Kidney epithelial cell (primary cell): ENCODE measurements around the gene EIF2B2. TPM values are rescaled to one million over a fixed set of nuclear protein-coding genes. Genes with fewer than 3 reads are reported as not detected.

ENCODE experiments used
- DNase-seq: peaks from one replicate; pipeline ENCODE4 v3.0.0-alpha.2; 2010; ENCODE audit warnings: low read depth
- H3K27me3 ChIP-seq: 2 replicates; pipeline ENCODE4 v1.6.0; 2011; ENCODE audit warnings: low read length; ENCODE audit not compliant: control insufficient read depth, insufficient read depth
- H3K36me3 ChIP-seq: 2 replicates; pipeline ENCODE4 v1.5.1; 2011; ENCODE audit warnings: low read length; ENCODE audit not compliant: control insufficient read depth, insufficient read depth
- H3K4me3 ChIP-seq: 2 replicates; pipeline ENCODE4 v1.5.1; 2011; ENCODE audit warnings: low read depth, mild to moderate bottlenecking, control low read depth, low read length
- CTCF ChIP-seq: IDR thresholded peaks from 2 replicates; pipeline ENCODE4 v1.5.1; 2011; ENCODE audit warnings: mild to moderate bottlenecking, moderate library complexity, low read length, control low read depth, inconsistent platforms; ENCODE audit not compliant: insufficient read depth, poor library complexity, severe bottlenecking
- total RNA-seq: library from RNA; depleted of rRNA; stranded (reverse); fragments of >200 nt; gene quantifications from 2 replicates; pipeline ENCODE4 v1.2.3, GENCODE V29; 2015

EIF2B2 gene
- total RNA-seq, 1 donor from 2014 or later, result 78.6 TPM

- TF ChIP-seq CTCF, result no peak
- Histone ChIP-seq H3K36me3 (no peaks in the 10 kb centered on the region), H3K27me3 (no peaks in the 10 kb centered on the region), H3K4me3 (no peak overlapping the region)
- DNase-seq, result no peak
Observed at GRCh38 chr14:75049136-75049535, 46.4 kb downstream of the EIF2B2 start.

- no peak for DNase-seq
- Histone ChIP-seq H3K27me3 (no peaks in the 10 kb centered on the region), H3K4me3 (no peak overlapping the region), H3K36me3 (no peaks in the 10 kb centered on the region)
- no peak for TF ChIP-seq CTCF
Observed at GRCh38 chr14:75049731-75050201, 47.0 kb downstream of the EIF2B2 start.

GRCh38 chr14:75050852-75051555 lies 48.3 kb downstream of the EIF2B2 start, which contains the start of gene MLH3:
Gene MLH3 (minus strand): TSS chr14:75051467. CDS start chr14:75049655, 1,812 bp downstream.
- no peak for TF ChIP-seq CTCF
- DNase-seq, result peak; percentile 48

GRCh38 chr14:75051556-75051899 lies 48.8 kb downstream of the EIF2B2 start:
- H3K27me3 ChIP-seq, result no peaks in the 10 kb centered on the region
- no peaks in the 10 kb centered on the region for H3K36me3 ChIP-seq
- no peak for TF ChIP-seq CTCF
- DNase-seq, result no peak
- H3K4me3 ChIP-seq, result peak overlapping the region; percentile 51

More at GRCh38 chr14:75050852-75051555, 48.3 kb downstream of the EIF2B2 start, which contains the start of gene MLH3:
- Histone ChIP-seq H3K36me3 (no peaks in the 10 kb centered on the region), H3K27me3 (no peaks in the 10 kb centered on the region), H3K4me3 (peak within 1 kb of the TSS; percentile 51)

GRCh38 chr14:75053396-75054291 lies 50.9 kb downstream of the EIF2B2 start:
- H3K4me3 ChIP-seq, result no peak overlapping the region
- no peaks in the 10 kb centered on the region for H3K27me3 ChIP-seq
- no peak for DNase-seq
- TF ChIP-seq CTCF, result no peak
- no peaks in the 10 kb centered on the region for H3K36me3 ChIP-seq
